ENCODE results near the gene BOLA3.

DNA sequence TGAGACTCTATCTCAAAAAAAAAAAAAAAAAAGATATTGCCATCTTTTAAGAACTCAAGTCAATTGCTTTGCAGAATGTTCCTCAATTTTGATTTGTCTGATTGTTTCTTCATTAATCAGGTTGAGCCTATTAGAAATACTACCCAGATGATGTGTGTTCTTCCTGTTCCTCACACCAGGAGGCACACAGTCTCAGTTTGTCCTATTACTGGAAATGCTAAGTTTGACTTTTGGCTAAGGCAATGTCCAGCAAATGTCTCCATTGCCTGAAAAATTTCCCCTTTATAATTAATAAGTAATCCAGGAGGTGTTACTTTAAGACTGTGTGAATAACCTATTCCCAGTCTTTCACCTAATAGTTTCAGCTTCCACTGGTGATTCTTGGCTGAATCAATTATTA, 28.4 kb downstream of the BOLA3 start:
- TF ChIP-seq, protein P1, sequence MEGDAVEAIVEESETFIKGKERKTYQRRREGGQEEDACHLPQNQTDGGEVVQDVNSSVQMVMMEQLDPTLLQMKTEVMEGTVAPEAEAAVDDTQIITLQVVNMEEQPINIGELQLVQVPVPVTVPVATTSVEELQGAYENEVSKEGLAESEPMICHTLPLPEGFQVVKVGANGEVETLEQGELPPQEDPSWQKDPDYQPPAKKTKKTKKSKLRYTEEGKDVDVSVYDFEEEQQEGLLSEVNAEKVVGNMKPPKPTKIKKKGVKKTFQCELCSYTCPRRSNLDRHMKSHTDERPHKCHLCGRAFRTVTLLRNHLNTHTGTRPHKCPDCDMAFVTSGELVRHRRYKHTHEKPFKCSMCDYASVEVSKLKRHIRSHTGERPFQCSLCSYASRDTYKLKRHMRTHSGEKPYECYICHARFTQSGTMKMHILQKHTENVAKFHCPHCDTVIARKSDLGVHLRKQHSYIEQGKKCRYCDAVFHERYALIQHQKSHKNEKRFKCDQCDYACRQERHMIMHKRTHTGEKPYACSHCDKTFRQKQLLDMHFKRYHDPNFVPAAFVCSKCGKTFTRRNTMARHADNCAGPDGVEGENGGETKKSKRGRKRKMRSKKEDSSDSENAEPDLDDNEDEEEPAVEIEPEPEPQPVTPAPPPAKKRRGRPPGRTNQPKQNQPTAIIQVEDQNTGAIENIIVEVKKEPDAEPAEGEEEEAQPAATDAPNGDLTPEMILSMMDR (conservative IDR thresholded peaks at IDR 0.05 in 1 of 2, IDR thresholded peaks at IDR 0.05 in 1 of 2; ENCODE audit: low read depth in 1 of 2, low read length in 2 of 2), result peak in 1 of 2 donors; percentile 9
- no peak for TF ChIP-seq EZH2 (IDR thresholded peaks at IDR 0.05; ENCODE audit: low read length, missing control alignments)

All from fibroblast of lung (primary cell).